Measurements from ENCODE around the gene MEX3D.
A peak's percentile ranks its signal among the peaks of the same experiment; 100 is the strongest.

MEX3D gene

GRCh38 chr19:1514986-1515721 is 53.0 kb downstream of the MEX3D start:
- H3K4me1 ChIP-seq (ENCODE audit: control insufficient read depth, insufficient read depth, low read length): peaks cover 4% of the 10 kb centered on the region
- H3K9ac ChIP-seq (ENCODE audit: low read length): no peak overlapping the region
- no peak overlapping the region for H3K4me3 ChIP-seq (ENCODE audit: low read length)
- H3K36me3 ChIP-seq (ENCODE audit: control insufficient read depth, insufficient read depth, low read length): no peaks in the 10 kb centered on the region
- peaks cover 30% of the 10 kb centered on the region for H3K27me3 ChIP-seq (ENCODE audit: control insufficient read depth, insufficient read depth, low read length)
- no peaks in the 10 kb centered on the region for H3K9me3 ChIP-seq (ENCODE audit: control insufficient read depth, low read length)

GRCh38 chr19:1514295-1514661 is 53.8 kb downstream of the MEX3D start:
- H3K27me3 ChIP-seq (ENCODE audit: control insufficient read depth, insufficient read depth, low read length): peaks cover 32% of the 10 kb centered on the region
- peaks cover 4% of the 10 kb centered on the region for H3K4me1 ChIP-seq (ENCODE audit: control insufficient read depth, insufficient read depth, low read length)
- H3K9me3 ChIP-seq (ENCODE audit: control insufficient read depth, low read length): no peaks in the 10 kb centered on the region
- H3K36me3 ChIP-seq (ENCODE audit: control insufficient read depth, insufficient read depth, low read length): no peaks in the 10 kb centered on the region
- no peak overlapping the region for H3K4me3 ChIP-seq (ENCODE audit: low read length)
- no peak overlapping the region for H3K9ac ChIP-seq (ENCODE audit: low read length)

GRCh38 chr19:1513499-1514294 is 54.4 kb downstream of the MEX3D start:
- Histone ChIP-seq H3K9me3 (ENCODE audit: control insufficient read depth, low read length) (no peaks in the 10 kb centered on the region), H3K4me3 (ENCODE audit: low read length) (no peak overlapping the region), H3K27me3 (ENCODE audit: control insufficient read depth, insufficient read depth, low read length) (peaks cover 32% of the 10 kb centered on the region), H3K9ac (ENCODE audit: low read length) (peak overlapping the region; percentile 61), H3K4me1 (ENCODE audit: control insufficient read depth, insufficient read depth, low read length) (peaks cover 4% of the 10 kb centered on the region), H3K36me3 (ENCODE audit: control insufficient read depth, insufficient read depth, low read length) (no peaks in the 10 kb centered on the region)

- Histone ChIP-seq H3K27me3 (ENCODE audit: control insufficient read depth, insufficient read depth, low read length) (peaks cover 26% of the 10 kb centered on the region), H3K9ac (ENCODE audit: low read length) (peak within 1 kb of the TSS; percentile 66), H3K4me1 (ENCODE audit: control insufficient read depth, insufficient read depth, low read length) (peaks cover 4% of the 10 kb centered on the region), H3K36me3 (ENCODE audit: control insufficient read depth, insufficient read depth, low read length) (no peaks in the 10 kb centered on the region), H3K9me3 (ENCODE audit: control insufficient read depth, low read length) (no peaks in the 10 kb centered on the region), H3K4me3 (ENCODE audit: low read length) (peak within 1 kb of the TSS; percentile 14)
These were observed 55.2 kb downstream of the MEX3D start, which contains the start of gene ADAMTSL5 for GRCh38 chr19:1512671-1513498. TSS of gene ADAMTSL5 (minus strand) at chr19:1513019. CDS start at chr19:1510943, 2,076 bp downstream.

- Histone ChIP-seq H3K9me3 (ENCODE audit: control insufficient read depth, low read length) (no peaks in the 10 kb centered on the region), H3K27me3 (ENCODE audit: control insufficient read depth, insufficient read depth, low read length) (peaks cover 26% of the 10 kb centered on the region), H3K4me3 (ENCODE audit: low read length) (no peak overlapping the region), H3K4me1 (ENCODE audit: control insufficient read depth, insufficient read depth, low read length) (peaks cover 9% of the 10 kb centered on the region), H3K9ac (ENCODE audit: low read length) (no peak overlapping the region), H3K36me3 (ENCODE audit: control insufficient read depth, insufficient read depth, low read length) (no peaks in the 10 kb centered on the region)
These were observed 56.5 kb downstream of the MEX3D start for GRCh38 chr19:1511318-1512317.

- Histone ChIP-seq H3K9me3 (ENCODE audit: control insufficient read depth, low read length) (no peaks in the 10 kb centered on the region), H3K4me3 (ENCODE audit: low read length) (no peak overlapping the region), H3K27me3 (ENCODE audit: control insufficient read depth, insufficient read depth, low read length) (peaks cover 26% of the 10 kb centered on the region), H3K36me3 (ENCODE audit: control insufficient read depth, insufficient read depth, low read length) (no peaks in the 10 kb centered on the region), H3K4me1 (ENCODE audit: control insufficient read depth, insufficient read depth, low read length) (peaks cover 9% of the 10 kb centered on the region), H3K9ac (ENCODE audit: low read length) (no peak overlapping the region)
These were observed 57.3 kb downstream of the MEX3D start for GRCh38 chr19:1510807-1511206.

GRCh38 chr19:1510442-1510806 is 57.7 kb downstream of the MEX3D start:
- H3K4me3 ChIP-seq (ENCODE audit: low read length): no peak overlapping the region

GRCh38 chr19:1509602-1510441 is 58.3 kb downstream of the MEX3D start:
- peaks cover 9% of the 10 kb centered on the region for H3K4me1 ChIP-seq (ENCODE audit: control insufficient read depth, insufficient read depth, low read length)
- no peak overlapping the region for H3K4me3 ChIP-seq (ENCODE audit: low read length)
- H3K27me3 ChIP-seq (ENCODE audit: control insufficient read depth, insufficient read depth, low read length): peaks cover 19% of the 10 kb centered on the region
- H3K9me3 ChIP-seq (ENCODE audit: control insufficient read depth, low read length): no peaks in the 10 kb centered on the region
- H3K36me3 ChIP-seq (ENCODE audit: control insufficient read depth, insufficient read depth, low read length): no peaks in the 10 kb centered on the region
- H3K9ac ChIP-seq (ENCODE audit: low read length): no peak overlapping the region

More at GRCh38 chr19:1510442-1510806, 57.7 kb downstream of the MEX3D start:
- Histone ChIP-seq H3K27me3 (ENCODE audit: control insufficient read depth, insufficient read depth, low read length) (peaks cover 25% of the 10 kb centered on the region), H3K36me3 (ENCODE audit: control insufficient read depth, insufficient read depth, low read length) (no peaks in the 10 kb centered on the region), H3K9me3 (ENCODE audit: control insufficient read depth, low read length) (no peaks in the 10 kb centered on the region), H3K4me1 (ENCODE audit: control insufficient read depth, insufficient read depth, low read length) (peaks cover 9% of the 10 kb centered on the region), H3K9ac (ENCODE audit: low read length) (no peak overlapping the region)

GRCh38 chr19:1508507-1508856 is 59.6 kb downstream of the MEX3D start:
- H3K27me3 ChIP-seq (ENCODE audit: control insufficient read depth, insufficient read depth, low read length): peaks cover 17% of the 10 kb centered on the region
- H3K9ac ChIP-seq (ENCODE audit: low read length): no peak overlapping the region
- H3K9me3 ChIP-seq (ENCODE audit: control insufficient read depth, low read length): no peaks in the 10 kb centered on the region
- peaks cover 11% of the 10 kb centered on the region for H3K4me1 ChIP-seq (ENCODE audit: control insufficient read depth, insufficient read depth, low read length)
- no peaks in the 10 kb centered on the region for H3K36me3 ChIP-seq (ENCODE audit: control insufficient read depth, insufficient read depth, low read length)
- no peak overlapping the region for H3K4me3 ChIP-seq (ENCODE audit: low read length)

- Histone ChIP-seq H3K27me3 (ENCODE audit: control insufficient read depth, insufficient read depth, low read length) (peaks cover 22% of the 10 kb centered on the region), H3K36me3 (ENCODE audit: control insufficient read depth, insufficient read depth, low read length) (no peaks in the 10 kb centered on the region), H3K9ac (ENCODE audit: low read length) (no peak overlapping the region), H3K9me3 (ENCODE audit: control insufficient read depth, low read length) (no peaks in the 10 kb centered on the region), H3K4me3 (ENCODE audit: low read length) (no peak overlapping the region), H3K4me1 (ENCODE audit: control insufficient read depth, insufficient read depth, low read length) (peaks cover 17% of the 10 kb centered on the region)
These were observed 60.2 kb downstream of the MEX3D start for GRCh38 chr19:1507763-1508506.
